SK-N-SH (cell line): ENCODE results near the gene CNTNAP2. TPM values are rescaled to one million over a fixed set of nuclear protein-coding genes. Genes with fewer than 3 reads are reported as not detected.

Experiments used
- CTCF ChIA-PET: fragments of 300-600, 350-600 bp; formaldehyde crosslinking; extraction: SDS; loops from one replicate; lab custom pipeline; 2021; lab: Yijun Ruan, JAX
- POLR2A ChIA-PET: fragments of 350-600 bp; sonication (Branson Sonifier 250); formaldehyde crosslinking; extraction: SDS; loops from one replicate; lab custom pipeline; 2020; ENCODE audit warnings: antibody characterized with exemption, inconsistent platforms; lab: Yijun Ruan, JAX
- DNase-seq: peaks from one replicate; pipeline ENCODE4 v3.0.0; 2012
- H2AFZ ChIP-seq: fragments of 200-600 bp; sonication (generic); 2 replicates; pipeline ENCODE4 v1.8.1; 2016; ENCODE audit warnings: antibody characterized with exemption, mild to moderate bottlenecking, low read depth
- H3F3A ChIP-seq: fragments of 200-600 bp; sonication (generic); replicated peaks from 2 replicates; pipeline ENCODE3; 2016; ENCODE audit warnings: antibody characterized with exemption, mild to moderate bottlenecking; ENCODE audit not compliant: insufficient read depth
- H3K27ac ChIP-seq, 2 experiments: fragments of 200-500 bp in 1 of 2; fragments of 200-600 bp in 1 of 2; sonication (Bioruptor generic) in 1 of 2; sonication (generic), shearing (Covaris generic) in 1 of 2; 2 replicates each; pipeline versions ENCODE4 v1.5.1 to v1.6.1; 2014 to 2016; ENCODE audit warnings: low read depth in 2 of 2, inconsistent platforms in 1 of 2, low read length in 1 of 2, mild to moderate bottlenecking in 1 of 2, mixed read lengths in 1 of 2
- H3K27me3 ChIP-seq: fragments of 200-600 bp; sonication (generic), shearing (Covaris generic); 2 replicates; pipeline ENCODE4 v1.6.1; 2016; ENCODE audit warnings: mixed run types; ENCODE audit not compliant: insufficient read depth
- H3K36me3 ChIP-seq, 2 experiments: fragments of 200-500 bp in 1 of 2; fragments of 200-600 bp in 1 of 2; sonication (Bioruptor generic) in 1 of 2; sonication (generic) in 1 of 2; replicated peaks in 1 of 2; 2 replicates each; pipeline versions ENCODE3 to v1.5.1; 2014 to 2016; ENCODE audit warnings: low read length in 1 of 2, mild to moderate bottlenecking in 1 of 2; ENCODE audit not compliant: insufficient read depth in 2 of 2, control insufficient read depth in 1 of 2
- H3K4me1 ChIP-seq, 2 experiments: fragments of 200-500 bp in 1 of 2; fragments of 200-600 bp in 1 of 2; sonication (Bioruptor generic) in 1 of 2; sonication (generic), shearing (Covaris generic) in 1 of 2; 2 replicates each; pipeline versions ENCODE4 v1.5.1 to v1.6.1; 2014 to 2016; ENCODE audit warnings: low read depth in 1 of 2, low read length in 1 of 2, mixed run types in 1 of 2; ENCODE audit not compliant: insufficient read depth in 2 of 2, control insufficient read depth in 1 of 2
- H3K4me2 ChIP-seq: fragments of 200-600 bp; sonication (generic), shearing (Covaris generic); 2 replicates; pipeline ENCODE4 v1.6.1; 2017; ENCODE audit warnings: mixed run types
- H3K4me3 ChIP-seq, 2 experiments: fragments of 200-500 bp in 1 of 2; fragments of 200-600 bp in 1 of 2; sonication (Bioruptor generic) in 1 of 2; sonication (generic), shearing (Covaris generic) in 1 of 2; 2 replicates each; pipeline versions ENCODE4 v1.5.1 to v1.8.1; 2014 to 2016; ENCODE audit warnings: low read depth in 2 of 2, inconsistent platforms in 1 of 2, low read length in 1 of 2, mild to moderate bottlenecking in 1 of 2, mixed read lengths in 1 of 2, moderate library complexity in 1 of 2
- H3K79me2 ChIP-seq: fragments of 200-600 bp; sonication (generic); 2 replicates; pipeline ENCODE4 v1.8.1; 2017; ENCODE audit warnings: mild to moderate bottlenecking; ENCODE audit not compliant: insufficient read depth
- H3K9ac ChIP-seq: fragments of 200-600 bp; sonication (generic); 2 replicates; pipeline ENCODE4 v1.6.1; 2017; ENCODE audit warnings: mixed run types
- H3K9me2 ChIP-seq: fragments of 200-600 bp; sonication (generic); 2 replicates; pipeline ENCODE4 v1.6.1; 2017; ENCODE audit warnings: mixed run types
- H3K9me3 ChIP-seq: fragments of 200-600 bp; sonication (generic); 2 replicates; pipeline ENCODE4 v1.6.1; 2017; ENCODE audit warnings: mixed run types, mild to moderate bottlenecking, moderate library complexity
- H4K20me1 ChIP-seq: fragments of 200-600 bp; sonication (generic); 2 replicates; pipeline ENCODE4 v1.6.1; 2017; ENCODE audit warnings: mild to moderate bottlenecking, mixed run types; ENCODE audit not compliant: insufficient read depth
- CTCF ChIP-seq: fragments of 200-600 bp; sonication (generic); IDR thresholded peaks from 2 replicates; pipeline ENCODE4 v1.6.1; 2017; ENCODE audit warnings: antibody characterized with exemption, mild to moderate bottlenecking, moderate library complexity
- ELF1 ChIP-seq: IDR thresholded peaks from 2 replicates; pipeline ENCODE4 v1.4.0; 2012
- EZH2phosphoT487 ChIP-seq: fragments of 200-600 bp; sonication (generic); IDR thresholded peaks from 2 replicates; pipeline ENCODE4 v1.6.1; 2017; ENCODE audit warnings: low read depth, mixed run types, mild to moderate bottlenecking, antibody characterized with exemption, moderate library complexity, borderline replicate concordance
- FOXM1 ChIP-seq: IDR thresholded peaks from 2 replicates; pipeline ENCODE4 v1.4.0; 2012; ENCODE audit warnings: low read depth, mild to moderate bottlenecking
- GABPA ChIP-seq: IDR thresholded peaks from 2 replicates; pipeline ENCODE4 v1.4.0; 2012; ENCODE audit warnings: low read depth, mild to moderate bottlenecking
- MAX ChIP-seq: IDR thresholded peaks from 2 replicates; pipeline ENCODE4 v1.4.0; 2012; ENCODE audit warnings: low read depth
- MEF2A ChIP-seq: IDR thresholded peaks from 2 replicates; pipeline ENCODE4 v1.4.0; 2012; ENCODE audit warnings: low read depth, borderline replicate concordance
- NRF1 ChIP-seq: IDR thresholded peaks from 2 replicates; pipeline ENCODE4 v1.6.1; 2012; ENCODE audit warnings: low read depth, mild to moderate bottlenecking, low read length
- PBX3 ChIP-seq: IDR thresholded peaks from 2 replicates; pipeline ENCODE4; 2012
- POLR2AphosphoS5 ChIP-seq: IDR thresholded peaks from 2 replicates; pipeline ENCODE4 v1.6.1; 2012; ENCODE audit warnings: low read depth, low read length
- RCOR1 ChIP-seq: fragments of 150-350 bp; IDR thresholded peaks from 2 replicates; pipeline ENCODE4 v1.6.1; 2017; ENCODE audit warnings: antibody characterized with exemption, low read length
- RXRA ChIP-seq: IDR thresholded peaks from 2 replicates; pipeline ENCODE4 v1.4.0; 2012; ENCODE audit warnings: low read depth, mild to moderate bottlenecking, borderline replicate concordance
- SIN3A ChIP-seq: IDR thresholded peaks from 2 replicates; pipeline ENCODE4 v1.6.1; 2012; ENCODE audit warnings: low read depth, mild to moderate bottlenecking, low read length, moderate library complexity, borderline replicate concordance
- USF1 ChIP-seq: IDR thresholded peaks from 2 replicates; pipeline ENCODE4 v1.4.0; 2012; ENCODE audit warnings: low read depth, borderline replicate concordance
- USF2 ChIP-seq: fragments of 150-350 bp; IDR thresholded peaks from 2 replicates; pipeline ENCODE4 v1.6.1; 2017; ENCODE audit warnings: antibody characterized with exemption, low read length, low read depth, borderline replicate concordance
- ZBTB33 ChIP-seq: IDR thresholded peaks from 2 replicates; pipeline ENCODE4 v1.4.0; 2012; ENCODE audit warnings: low read depth, borderline replicate concordance
- WGBS: methylation state at CpG from one replicate; pipeline ENCODE4 v1.1.6; 2017; ENCODE audit warnings: low lambda C conversion rate; 5-methylcytosine and 5-hydroxymethylcytosine counted together
- polyA plus RNA-seq, 3 experiments: library from polyadenylated mRNA; depleted of rRNA; stranded (reverse); fragments of >200 nt; gene quantifications; 2 replicates each; pipeline ENCODE4 v1.2.3, GENCODE V29; 2012

CNTNAP2 gene
- polyA plus RNA-seq, 1 of the 3 experiments (the other 2 are of a cell fraction): 3.4 TPM

GRCh38 chr7:146129296-146129695 lies 12.7 kb downstream of the CNTNAP2 start (continued):
- no peak for TF ChIP-seq MAX

GRCh38 chr7:146129997-146130396 lies 13.4 kb downstream of the CNTNAP2 start:
- Histone ChIP-seq H3K9me3 (no peaks in the 10 kb centered on the region), H3K36me3 (no peaks in the 10 kb centered on the region), H3K9ac (no peak overlapping the region), H3K27me3 (no peaks in the 10 kb centered on the region), H4K20me1 (no peaks in the 10 kb centered on the region), H3K79me2 (no peaks in the 10 kb centered on the region; the same call in 1 of the 2 replicates), H2AFZ (no peak overlapping the region), H3K9me2 (no peaks in the 10 kb centered on the region), H3K27ac (no peak overlapping the region), H3F3A (no peaks in the 10 kb centered on the region), H3K4me2 (no peak overlapping the region), H3K4me1 (peaks cover 0 to 3% of the 10 kb centered on the region in 2 experiments; a peak in 1 of 4 replicates), H3K4me3 (no peak overlapping the region)
- TF ChIP-seq POLR2AphosphoS5 (no peak), ELF1 (no peak), FOXM1 (no peak), PBX3 (no peak), GABPA (no peak), ZBTB33 (no peak), EZH2phosphoT487 (no peak), MEF2A (no peak), SIN3A (no peak)
- ChIA-PET POLR2A (no interaction called here), CTCF (interaction anchor here (0.6 kb wide), 1 partner anchor 64 kb away, joined by 3 read pairs; no protein-coding TSS in a partner anchor)
- WGBS: 74% methylated on average over 9 of the region's 9 CpGs
- DNase-seq: no peak

- Histone ChIP-seq H4K20me1 (no peaks in the 10 kb centered on the region), H3K9me2 (no peaks in the 10 kb centered on the region), H3K79me2 (peaks cover 3% of the 10 kb centered on the region; the same call in 1 of the 2 replicates), H3K9me3 (no peaks in the 10 kb centered on the region), H3K4me2 (no peak overlapping the region), H3K9ac (no peak overlapping the region), H3F3A (no peaks in the 10 kb centered on the region), H3K4me1 (no peaks in the 10 kb centered on the region; a peak in 1 of 4 replicates), H3K4me3 (no peak overlapping the region), H2AFZ (no peak overlapping the region), H3K27ac (no peak overlapping the region), H3K27me3 (no peaks in the 10 kb centered on the region), H3K36me3 (no peaks in the 10 kb centered on the region)
- ChIA-PET CTCF (no interaction called here), POLR2A (no interaction called here)
- no peak for DNase-seq
- 18% methylated on average over 8 of the region's 8 CpGs for WGBS
- TF ChIP-seq NRF1: no peak
- no peak for TF ChIP-seq CTCF
- TF ChIP-seq USF2: no peak
- TF ChIP-seq ZBTB33: no peak
- TF ChIP-seq USF1: no peak
- no peak for TF ChIP-seq EZH2phosphoT487
- no peak for TF ChIP-seq RCOR1
- TF ChIP-seq RXRA: no peak
Measured at GRCh38 chr7:146131701-146132100, 15.1 kb downstream of the CNTNAP2 start.
